RWPE2 (cell line): Measurements from ENCODE around the gene AFAP1L2.

Experiments used
- ATAC-seq: fragments of 200-7000 bp; cut with Tn5 transposase; 3 replicates; pipeline ENCODE4 v1.9.1; 2021; ENCODE audit warnings: low read depth
- DNase-seq: peaks from one replicate; pipeline ENCODE4 v3.0.0-alpha.2; 2020; ENCODE audit warnings: low spot score
- H3K27ac ChIP-seq: fragments of 450-650 bp; 2 replicates; pipeline ENCODE4 v1.5.1; 2017; ENCODE audit warnings: mild to moderate bottlenecking; ENCODE audit not compliant: poor library complexity, severe bottlenecking
- H3K27me3 ChIP-seq: fragments of 250-450 bp; sonication (Bioruptor Pico); 2 replicates; pipeline ENCODE4 v1.5.1; 2021; ENCODE audit warnings: mild to moderate bottlenecking, moderate library complexity; ENCODE audit not compliant: insufficient read depth, poor library complexity, severe bottlenecking
- H3K36me3 ChIP-seq: fragments of 250-450 bp; sonication (Bioruptor Pico); 2 replicates; pipeline ENCODE4 v1.5.1; 2020; ENCODE audit warnings: low read depth, mild to moderate bottlenecking, moderate library complexity
- H3K4me1 ChIP-seq: fragments of 250-450 bp; sonication (Bioruptor Pico); 2 replicates; pipeline ENCODE4 v1.5.1; 2021; ENCODE audit warnings: mild to moderate bottlenecking, moderate library complexity; ENCODE audit not compliant: insufficient read depth, poor library complexity, severe bottlenecking
- H3K4me3 ChIP-seq: fragments of 250-450 bp; sonication (Bioruptor Pico); 2 replicates; pipeline ENCODE4 v1.5.1; 2021; ENCODE audit warnings: mild to moderate bottlenecking, moderate library complexity; ENCODE audit not compliant: severe bottlenecking
- H3K9me3 ChIP-seq: fragments of 250-450 bp; sonication (Bioruptor Pico); 2 replicates; pipeline ENCODE4 v1.5.1; 2021; ENCODE audit warnings: mild to moderate bottlenecking, moderate library complexity; ENCODE audit not compliant: severe bottlenecking
- CTCF ChIP-seq: fragments of 450-650 bp; IDR thresholded peaks from one replicate; pipeline ENCODE4 v1.5.1; 2017; ENCODE audit warnings: mild to moderate bottlenecking, moderate library complexity; ENCODE audit not compliant: poor library complexity, severe bottlenecking

The AFAP1L2 gene

GRCh38 chr10:114288424-114289095 is 115.7 kb downstream of the AFAP1L2 start:
- no peak for TF ChIP-seq CTCF
- H3K4me1 ChIP-seq = no peaks in the 10 kb centered on the region
- no peak overlapping the region for H3K27ac ChIP-seq
- H3K9me3 ChIP-seq = no peaks in the 10 kb centered on the region
- ATAC-seq (no peak), DNase-seq (no peak)
- no peak overlapping the region for H3K4me3 ChIP-seq
- H3K27me3 ChIP-seq = no peaks in the 10 kb centered on the region
- H3K36me3 ChIP-seq = no peaks in the 10 kb centered on the region

- Histone ChIP-seq H3K9me3 (no peaks in the 10 kb centered on the region), H3K4me3 (no peak overlapping the region), H3K27ac (no peak overlapping the region), H3K4me1 (no peaks in the 10 kb centered on the region), H3K36me3 (no peaks in the 10 kb centered on the region), H3K27me3 (no peaks in the 10 kb centered on the region)
- no peak for TF ChIP-seq CTCF
- DNase-seq (no peak), ATAC-seq (no peak)
These were observed 117.4 kb downstream of the AFAP1L2 start for GRCh38 chr10:114286921-114287320.

- TF ChIP-seq CTCF = no peak
- Histone ChIP-seq H3K4me3 (no peak overlapping the region), H3K27me3 (no peaks in the 10 kb centered on the region), H3K9me3 (no peaks in the 10 kb centered on the region), H3K36me3 (no peaks in the 10 kb centered on the region), H3K4me1 (no peaks in the 10 kb centered on the region), H3K27ac (no peak overlapping the region)
- no peak for DNase-seq
- no peak for ATAC-seq
These were observed 118.3 kb downstream of the AFAP1L2 start for GRCh38 chr10:114285961-114286441.

- TF ChIP-seq CTCF = no peak
- Histone ChIP-seq H3K4me1 (no peaks in the 10 kb centered on the region), H3K9me3 (no peaks in the 10 kb centered on the region), H3K27ac (no peak overlapping the region), H3K36me3 (no peaks in the 10 kb centered on the region), H3K4me3 (no peak overlapping the region), H3K27me3 (no peaks in the 10 kb centered on the region)
- ATAC-seq (no peak), DNase-seq (no peak)
These were observed 119.8 kb downstream of the AFAP1L2 start for GRCh38 chr10:114284346-114285071.
